ENCODE measurements around the gene CCDC191. TPM values are rescaled to one million over a fixed set of nuclear protein-coding genes. Genes with fewer than 3 reads are reported as not detected.

CCDC191 gene
- total RNA-seq, 4 donors from 2014 or later: 3.2 to 4.6 (median 4.3) TPM

GRCh38 chr3:113963879-113964278 is 92.4 kb downstream of the CCDC191 start:
- intact Hi-C loops (cut with DNase I): no loop called here
- Histone ChIP-seq H3K9me3 (no peaks in the 10 kb centered on the region), H3K27me3 (no peaks in the 10 kb centered on the region), H3K4me1 (no peaks in the 10 kb centered on the region), H3K27ac (replicated peaks in 1 of 4) (no peak overlapping the region), H3K36me3 (peaks cover 0 to 14% (median 0%) of the 10 kb centered on the region in 4 donors), H3K4me3 (no peak overlapping the region)
- TF ChIP-seq POLR2AphosphoS5 (IDR thresholded peaks at IDR 0.05) (no peak), EP300 (IDR thresholded peaks at IDR 0.05) (no peak), CTCF (IDR thresholded peaks at IDR 0.05) (no peak), POLR2A (IDR thresholded peaks at IDR 0.05; ENCODE audit: low read depth) (no peak)
- no peak for DNase-seq (ENCODE audit: extremely low spot score)
- 96% methylated on average over 3 of the region's 3 CpGs for WGBS

GRCh38 chr3:113954091-113954685 is 102.1 kb downstream of the CCDC191 start:
- Histone ChIP-seq H3K9me3 (no peaks in the 10 kb centered on the region), H3K4me1 (no peaks in the 10 kb centered on the region), H3K27ac (replicated peaks in 1 of 4) (no peak overlapping the region), H3K27me3 (no peaks in the 10 kb centered on the region), H3K36me3 (peaks cover 0 to 20% (median 4%) of the 10 kb centered on the region in 4 donors), H3K4me3 (no peak overlapping the region)
- no peak for DNase-seq (ENCODE audit: extremely low spot score)
- 82% methylated on average over 5 of the region's 8 CpGs for WGBS
- intact Hi-C loops (cut with DNase I): no loop called here
- TF ChIP-seq POLR2A (IDR thresholded peaks at IDR 0.05; ENCODE audit: low read depth): no peak
- no peak for TF ChIP-seq CTCF (IDR thresholded peaks at IDR 0.05)

- Histone ChIP-seq H3K27me3 (no peaks in the 10 kb centered on the region), H3K4me3 (no peak overlapping the region), H3K9me3 (no peaks in the 10 kb centered on the region), H3K27ac (replicated peaks in 1 of 4) (no peak overlapping the region), H3K36me3 (peaks cover 0 to 16% (median 4%) of the 10 kb centered on the region in 4 donors), H3K4me1 (peaks cover 2 to 5% (median 4%) of the 10 kb centered on the region in 4 donors)
- no peak for DNase-seq (ENCODE audit: extremely low spot score)
- intact Hi-C loops (cut with DNase I): no loop called here
- WGBS: 73% methylated on average over 5 of the region's 7 CpGs
- TF ChIP-seq EP300 (IDR thresholded peaks at IDR 0.05) (no peak), CTCF (IDR thresholded peaks at IDR 0.05) (no peak), POLR2A (IDR thresholded peaks at IDR 0.05; ENCODE audit: low read depth) (no peak), POLR2AphosphoS5 (IDR thresholded peaks at IDR 0.05) (no peak)
Measured at GRCh38 chr3:113953677-113954076, 102.6 kb downstream of the CCDC191 start.

GRCh38 chr3:113952921-113953320 is 103.4 kb downstream of the CCDC191 start:
- H3K36me3 ChIP-seq: peaks cover 0 to 10% (median 2%) of the 10 kb centered on the region in 4 donors
- DNase-seq (ENCODE audit: extremely low spot score): no peak
- no peak overlapping the region for H3K27ac ChIP-seq (replicated peaks in 1 of 4)
- TF ChIP-seq EP300 (IDR thresholded peaks at IDR 0.05) (no peak), POLR2A (IDR thresholded peaks at IDR 0.05; ENCODE audit: low read depth) (no peak), POLR2AphosphoS5 (IDR thresholded peaks at IDR 0.05) (no peak), CTCF (IDR thresholded peaks at IDR 0.05) (no peak)
- no peak overlapping the region for H3K4me3 ChIP-seq
- H3K4me1 ChIP-seq: peaks cover 5 to 12% (median 10%) of the 10 kb centered on the region in 4 donors
- intact Hi-C loops (cut with DNase I): no loop called here
- H3K9me3 ChIP-seq: no peaks in the 10 kb centered on the region
- H3K27me3 ChIP-seq: no peaks in the 10 kb centered on the region

All from esophagus muscularis mucosa (tissue), 4 donors.